ENCODE measurements around the gene CTDNEP1.

The CTDNEP1 gene

GRCh38 chr17:7226721-7227710, 24.5 kb downstream of the CTDNEP1 start:
- H3K9me3 ChIP-seq (ENCODE audit: control insufficient read depth, low read length) = no peaks in the 10 kb centered on the region
- H3K27ac ChIP-seq (ENCODE audit: insufficient read depth, low read depth, low read length, poor library complexity, severe bottlenecking) = no peak overlapping the region
- no peak overlapping the region for H3K4me3 ChIP-seq (ENCODE audit: insufficient read depth, low read depth, low read length)
- H3K27me3 ChIP-seq (ENCODE audit: control insufficient read depth, insufficient read depth, low read length, poor library complexity, severe bottlenecking) = no peaks in the 10 kb centered on the region
- H3K4me1 ChIP-seq (ENCODE audit: control insufficient read depth, insufficient read depth, low read length) = peaks cover 4% of the 10 kb centered on the region
- 96 to 97% methylated on average over 31 of the region's 31 CpGs for WGBS, 2 experiments
- peaks cover 74% of the 10 kb centered on the region for H3K36me3 ChIP-seq (ENCODE audit: control insufficient read depth, insufficient read depth, low read length)

DNA sequence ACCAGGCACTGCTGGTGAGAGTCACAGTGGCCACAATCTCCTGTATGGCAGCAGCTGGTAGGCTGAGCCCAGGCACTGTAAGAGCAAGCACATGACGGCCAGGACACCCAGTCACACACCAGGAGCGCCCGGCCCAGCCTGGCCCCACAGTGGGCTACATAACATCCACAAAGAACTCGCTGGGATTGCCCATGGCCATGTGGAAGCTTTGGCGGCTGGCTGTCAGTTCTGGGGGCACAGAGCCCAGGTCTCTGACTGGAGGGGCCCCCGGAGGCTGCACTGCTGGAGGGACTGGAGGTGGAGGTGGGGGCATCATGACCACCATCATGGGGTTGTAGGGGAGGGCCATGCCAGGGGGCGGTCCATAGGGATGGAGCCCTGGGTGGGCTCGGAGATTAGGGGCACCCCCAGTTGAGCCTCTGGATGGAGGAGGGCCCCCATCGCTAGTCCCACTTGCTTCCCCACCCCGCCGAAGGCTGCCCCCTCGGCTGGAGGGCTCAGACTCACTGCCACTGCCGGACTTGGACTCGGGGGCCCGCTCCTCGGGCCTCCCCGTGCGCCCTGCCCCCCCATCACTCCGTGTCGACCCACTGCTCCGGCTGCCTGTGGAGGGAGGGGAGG, 25.7 kb downstream of the CTDNEP1 start:
- Histone ChIP-seq H3K4me3 (ENCODE audit: insufficient read depth, low read depth, low read length) (no peak overlapping the region), H3K36me3 (ENCODE audit: control insufficient read depth, insufficient read depth, low read length) (peaks cover 74% of the 10 kb centered on the region), H3K27ac (ENCODE audit: insufficient read depth, low read depth, low read length, poor library complexity, severe bottlenecking) (peak overlapping the region; percentile 8), H3K9me3 (ENCODE audit: control insufficient read depth, low read length) (no peaks in the 10 kb centered on the region), H3K27me3 (ENCODE audit: control insufficient read depth, insufficient read depth, low read length, poor library complexity, severe bottlenecking) (no peaks in the 10 kb centered on the region), H3K4me1 (ENCODE audit: control insufficient read depth, insufficient read depth, low read length) (no peaks in the 10 kb centered on the region)
- WGBS, 2 experiments = 90 to 92% methylated on average over 21 of the region's 21 CpGs

- Histone ChIP-seq H3K9me3 (ENCODE audit: control insufficient read depth, low read length) (no peaks in the 10 kb centered on the region), H3K4me3 (ENCODE audit: insufficient read depth, low read depth, low read length) (no peak overlapping the region), H3K36me3 (ENCODE audit: control insufficient read depth, insufficient read depth, low read length) (peaks cover 66% of the 10 kb centered on the region), H3K27ac (ENCODE audit: insufficient read depth, low read depth, low read length, poor library complexity, severe bottlenecking) (no peak overlapping the region), H3K27me3 (ENCODE audit: control insufficient read depth, insufficient read depth, low read length, poor library complexity, severe bottlenecking) (no peaks in the 10 kb centered on the region), H3K4me1 (ENCODE audit: control insufficient read depth, insufficient read depth, low read length) (no peaks in the 10 kb centered on the region)
- 83% methylated on average over 15 of the region's 15 CpGs for WGBS, 2 experiments
Observed at GRCh38 chr17:7224661-7225111, 26.8 kb downstream of the CTDNEP1 start.

DNA sequence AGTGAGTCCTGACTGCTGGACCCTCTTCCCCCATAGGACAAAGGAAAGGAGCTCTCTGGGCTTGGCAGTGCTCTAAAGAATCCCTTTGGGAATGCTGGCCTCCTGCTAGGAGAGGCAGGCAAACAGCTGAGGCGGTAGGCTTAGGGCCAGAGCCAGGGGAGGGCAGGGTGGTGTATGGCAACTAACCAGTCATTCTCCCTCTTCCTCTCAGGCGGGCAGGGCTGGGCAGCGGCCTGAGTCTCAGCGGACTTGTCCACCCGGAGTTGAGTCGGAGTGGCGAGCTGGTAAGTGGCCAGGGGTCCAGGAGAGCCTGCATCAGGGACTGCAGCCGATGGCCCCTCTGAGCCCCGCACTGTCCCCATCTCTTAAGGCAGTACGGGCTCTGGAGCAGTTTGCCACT, 27.4 kb downstream of the CTDNEP1 start:
- Histone ChIP-seq H3K9me3 (ENCODE audit: control insufficient read depth, low read length) (no peaks in the 10 kb centered on the region), H3K4me1 (ENCODE audit: control insufficient read depth, insufficient read depth, low read length) (peaks cover 4% of the 10 kb centered on the region)

DNA sequence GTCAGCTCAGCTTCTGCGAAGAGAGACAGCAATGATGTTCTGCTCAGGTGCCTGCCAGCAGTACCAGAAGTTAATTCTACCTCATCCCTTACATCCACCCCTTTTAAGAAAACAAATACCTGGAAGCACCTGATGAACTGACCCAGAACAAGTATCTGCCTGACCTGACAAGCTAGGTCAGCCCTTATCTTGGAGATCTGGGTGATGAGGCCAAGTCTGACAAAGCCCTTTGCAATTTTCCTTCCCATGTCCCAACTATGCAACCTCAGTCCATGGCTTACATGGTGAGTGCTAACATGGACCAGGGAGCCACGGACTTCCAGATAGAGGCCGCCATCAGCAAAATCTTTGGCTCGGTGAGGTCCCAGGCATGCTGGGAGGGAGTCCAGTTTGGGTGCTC, 28.2 kb downstream of the CTDNEP1 start:
- Histone ChIP-seq H3K36me3 (ENCODE audit: control insufficient read depth, insufficient read depth, low read length) (peaks cover 53% of the 10 kb centered on the region), H3K27me3 (ENCODE audit: control insufficient read depth, insufficient read depth, low read length, poor library complexity, severe bottlenecking) (no peaks in the 10 kb centered on the region), H3K27ac (ENCODE audit: insufficient read depth, low read depth, low read length, poor library complexity, severe bottlenecking) (no peak overlapping the region), H3K9me3 (ENCODE audit: control insufficient read depth, low read length) (no peaks in the 10 kb centered on the region), H3K4me3 (ENCODE audit: insufficient read depth, low read depth, low read length) (no peak overlapping the region), H3K4me1 (ENCODE audit: control insufficient read depth, insufficient read depth, low read length) (peaks cover 12% of the 10 kb centered on the region)
- WGBS, 2 experiments = 95 to 98% methylated on average over 4 of the region's 4 CpGs

More for the DNA sequence above, 27.4 kb downstream of the CTDNEP1 start:
- no peaks in the 10 kb centered on the region for H3K27me3 ChIP-seq (ENCODE audit: control insufficient read depth, insufficient read depth, low read length, poor library complexity, severe bottlenecking)
- WGBS, 2 experiments = 88 to 92% methylated on average over 10 of the region's 10 CpGs
- H3K36me3 ChIP-seq (ENCODE audit: control insufficient read depth, insufficient read depth, low read length) = peaks cover 61% of the 10 kb centered on the region
- no peak overlapping the region for H3K4me3 ChIP-seq (ENCODE audit: insufficient read depth, low read depth, low read length)
- H3K27ac ChIP-seq (ENCODE audit: insufficient read depth, low read depth, low read length, poor library complexity, severe bottlenecking) = no peak overlapping the region

- Histone ChIP-seq H3K27ac (ENCODE audit: insufficient read depth, low read depth, low read length, poor library complexity, severe bottlenecking) (no peak overlapping the region), H3K4me1 (ENCODE audit: control insufficient read depth, insufficient read depth, low read length) (peaks cover 16% of the 10 kb centered on the region), H3K27me3 (ENCODE audit: control insufficient read depth, insufficient read depth, low read length, poor library complexity, severe bottlenecking) (no peaks in the 10 kb centered on the region), H3K9me3 (ENCODE audit: control insufficient read depth, low read length) (no peaks in the 10 kb centered on the region), H3K4me3 (ENCODE audit: insufficient read depth, low read depth, low read length) (no peak overlapping the region), H3K36me3 (ENCODE audit: control insufficient read depth, insufficient read depth, low read length) (peaks cover 49% of the 10 kb centered on the region)
- 90 to 94% methylated on average over 7 of the region's 7 CpGs for WGBS, 2 experiments
Observed at GRCh38 chr17:7222972-7223292, 28.6 kb downstream of the CTDNEP1 start.

DNA sequence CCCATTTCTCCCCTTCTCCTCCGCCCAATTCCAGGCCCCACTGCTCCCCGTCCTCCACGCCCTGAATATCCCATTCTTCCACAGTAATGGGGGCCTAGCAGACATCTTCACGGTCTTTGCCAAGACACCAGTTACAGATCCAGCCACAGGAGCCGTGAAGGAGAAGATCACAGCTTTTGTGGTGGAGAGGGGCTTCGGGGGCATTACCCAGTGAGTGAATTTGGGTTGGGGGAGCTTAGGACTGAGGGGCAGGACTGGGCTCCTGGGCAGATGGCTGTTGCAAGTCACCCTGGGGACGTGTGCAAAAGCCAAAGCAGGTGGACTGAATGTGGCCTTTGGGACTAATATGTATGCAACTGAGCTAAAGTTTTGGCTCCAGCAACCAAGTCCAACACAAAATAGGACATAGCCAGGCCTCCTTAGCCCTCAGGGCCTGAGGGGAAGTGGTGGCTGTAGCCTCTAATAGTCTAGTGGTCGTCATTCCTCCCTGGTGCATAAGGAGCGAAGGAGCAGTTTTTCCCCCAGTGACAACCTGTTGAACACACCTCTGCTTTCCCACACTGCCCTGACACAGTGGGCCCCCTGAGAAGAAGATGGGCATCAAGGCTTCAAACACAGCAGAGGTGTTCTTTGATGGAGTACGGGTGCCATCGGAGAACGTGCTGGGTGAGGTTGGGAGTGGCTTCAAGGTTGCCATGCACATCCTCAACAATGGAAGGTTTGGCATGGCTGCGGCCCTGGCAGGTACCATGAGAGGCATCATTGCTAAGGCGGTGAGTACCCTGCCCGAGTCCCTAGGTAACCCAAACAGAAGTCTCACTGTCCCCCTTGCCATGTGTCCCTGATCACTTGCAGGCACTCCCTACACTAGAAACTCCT, 29.2 kb downstream of the CTDNEP1 start:
- peaks cover 45% of the 10 kb centered on the region for H3K36me3 ChIP-seq (ENCODE audit: control insufficient read depth, insufficient read depth, low read length)

GRCh38 chr17:7221278-7222092, 30.0 kb downstream of the CTDNEP1 start:
- Histone ChIP-seq H3K4me3 (ENCODE audit: insufficient read depth, low read depth, low read length) (no peak overlapping the region), H3K27me3 (ENCODE audit: control insufficient read depth, insufficient read depth, low read length, poor library complexity, severe bottlenecking) (no peaks in the 10 kb centered on the region), H3K27ac (ENCODE audit: insufficient read depth, low read depth, low read length, poor library complexity, severe bottlenecking) (no peak overlapping the region), H3K9me3 (ENCODE audit: control insufficient read depth, low read length) (no peaks in the 10 kb centered on the region), H3K36me3 (ENCODE audit: control insufficient read depth, insufficient read depth, low read length) (peaks cover 39% of the 10 kb centered on the region), H3K4me1 (ENCODE audit: control insufficient read depth, insufficient read depth, low read length) (peaks cover 23% of the 10 kb centered on the region)
- 95 to 96% methylated on average over 10 of the region's 10 CpGs for WGBS, 2 experiments

More for the DNA sequence above, 29.2 kb downstream of the CTDNEP1 start:
- Histone ChIP-seq H3K27me3 (ENCODE audit: control insufficient read depth, insufficient read depth, low read length, poor library complexity, severe bottlenecking) (no peaks in the 10 kb centered on the region), H3K4me3 (ENCODE audit: insufficient read depth, low read depth, low read length) (no peak overlapping the region), H3K4me1 (ENCODE audit: control insufficient read depth, insufficient read depth, low read length) (peaks cover 20% of the 10 kb centered on the region), H3K27ac (ENCODE audit: insufficient read depth, low read depth, low read length, poor library complexity, severe bottlenecking) (no peak overlapping the region), H3K9me3 (ENCODE audit: control insufficient read depth, low read length) (no peaks in the 10 kb centered on the region)
- 93 to 95% methylated on average over 15 of the region's 15 CpGs for WGBS, 2 experiments

GRCh38 chr17:7220593-7221277, 30.8 kb downstream of the CTDNEP1 start:
- H3K4me3 ChIP-seq (ENCODE audit: insufficient read depth, low read depth, low read length) = peak overlapping the region; percentile 87
- WGBS, 2 experiments = 52 to 57% methylated on average over 11 of the region's 11 CpGs
- no peaks in the 10 kb centered on the region for H3K9me3 ChIP-seq (ENCODE audit: control insufficient read depth, low read length)
- H3K4me1 ChIP-seq (ENCODE audit: control insufficient read depth, insufficient read depth, low read length) = peaks cover 30% of the 10 kb centered on the region
- peaks cover 31% of the 10 kb centered on the region for H3K36me3 ChIP-seq (ENCODE audit: control insufficient read depth, insufficient read depth, low read length)
- H3K27ac ChIP-seq (ENCODE audit: insufficient read depth, low read depth, low read length, poor library complexity, severe bottlenecking) = peak overlapping the region; percentile 65
- no peaks in the 10 kb centered on the region for H3K27me3 ChIP-seq (ENCODE audit: control insufficient read depth, insufficient read depth, low read length, poor library complexity, severe bottlenecking)

All from ectodermal cell (in vitro differentiated cells).